Neuronal stem cell (in vitro differentiated cells): Measurements from ENCODE around the gene TAF11L7.
"Not testable (repeated sequence)": the region's sequence is repeated elsewhere in the genome, so short reads cannot be mapped to it uniquely, and the experiment has no call there.

Source experiments
- DNase-seq: peaks from one replicate; pipeline ENCODE4 v3.0.0-alpha.2; 2013; ENCODE audit warnings: low spot score
- H2AFZ ChIP-seq: one replicate; pipeline ENCODE4 v1.6.1; 2013; ENCODE audit warnings: mild to moderate bottlenecking, low read length, inconsistent platforms
- H2AK5ac ChIP-seq: 2 replicates; pipeline ENCODE4 v1.6.1; 2013; ENCODE audit warnings: low read depth, mild to moderate bottlenecking, inconsistent platforms, low read length, moderate library complexity, mixed read lengths
- H2BK120ac ChIP-seq: 2 replicates; pipeline ENCODE4 v1.6.1; 2013; ENCODE audit warnings: low read depth, mild to moderate bottlenecking, inconsistent platforms, low read length, moderate library complexity, mixed read lengths
- H2BK12ac ChIP-seq: one replicate; pipeline ENCODE4 v1.6.1; 2013; ENCODE audit warnings: low read length, inconsistent platforms
- H2BK15ac ChIP-seq: 2 replicates; pipeline ENCODE4 v1.6.1; 2013; ENCODE audit warnings: mild to moderate bottlenecking, low read length, inconsistent platforms, mixed read lengths
- H2BK5ac ChIP-seq: one replicate; pipeline ENCODE4 v1.6.1; 2013; ENCODE audit warnings: inconsistent platforms, mild to moderate bottlenecking, low read length, moderate library complexity
- H3K14ac ChIP-seq: one replicate; pipeline ENCODE4 v1.6.1; 2013; ENCODE audit warnings: low read length, inconsistent platforms
- H3K18ac ChIP-seq: 2 replicates; pipeline ENCODE4 v1.6.1; 2013; ENCODE audit warnings: low read length, inconsistent platforms
- H3K23ac ChIP-seq: 2 replicates; pipeline ENCODE4 v1.6.1; 2013; ENCODE audit warnings: low read depth, mild to moderate bottlenecking, mixed read lengths, low read length, inconsistent platforms; ENCODE audit not compliant: poor library complexity
- H3K27ac ChIP-seq: replicated peaks from 3 replicates; pipeline ENCODE4 v1.5.1; 2013; ENCODE audit warnings: low read length, inconsistent platforms
- H3K27me3 ChIP-seq, 3 experiments: 2 replicates each; pipeline ENCODE4 v1.6.1; 2013; ENCODE audit warnings: low read length in 3 of 3, mild to moderate bottlenecking in 2 of 3, inconsistent platforms in 1 of 3, low read depth in 1 of 3, mixed read lengths in 1 of 3, moderate library complexity in 1 of 3; ENCODE audit not compliant: control insufficient read depth in 3 of 3, insufficient read depth in 3 of 3
- H3K36me3 ChIP-seq, 2 donors: replicated peaks in 1 of 2; 2 replicates each; pipeline ENCODE4 v1.6.1; 2013; ENCODE audit warnings: low read length in 2 of 2; ENCODE audit not compliant: control insufficient read depth in 2 of 2, insufficient read depth in 2 of 2
- H3K4ac ChIP-seq: 2 replicates; pipeline ENCODE4 v1.6.1; 2013; ENCODE audit warnings: inconsistent platforms, mild to moderate bottlenecking, low read length, moderate library complexity
- H3K4me1 ChIP-seq, 2 donors: 1 replicate in 1 of 2; 2 replicates in 1 of 2; pipeline ENCODE4 v1.6.1; 2013; ENCODE audit warnings: low read length in 2 of 2, low read depth in 1 of 2; ENCODE audit not compliant: control insufficient read depth in 2 of 2, insufficient read depth in 1 of 2
- H3K4me2 ChIP-seq: one replicate; pipeline ENCODE4 v1.6.1; 2013; ENCODE audit warnings: mild to moderate bottlenecking, low read length, inconsistent platforms; ENCODE audit not compliant: insufficient read depth, poor library complexity, severe bottlenecking
- H3K4me3 ChIP-seq, 2 donors: 2 replicates each; pipeline ENCODE4 v1.5.1; 2013; ENCODE audit warnings: low read length in 2 of 2, mild to moderate bottlenecking in 2 of 2, inconsistent platforms in 1 of 2, moderate library complexity in 1 of 2
- H3K79me1 ChIP-seq: one replicate; pipeline ENCODE4 v1.6.1; 2013; ENCODE audit warnings: low read depth, mild to moderate bottlenecking, inconsistent platforms, low read length, moderate library complexity
- H3K9ac ChIP-seq: one replicate; pipeline ENCODE4 v1.6.1; 2013; ENCODE audit warnings: mild to moderate bottlenecking, low read depth, low read length, inconsistent platforms; ENCODE audit not compliant: poor library complexity
- H3K9me3 ChIP-seq, 2 donors: replicated peaks in 1 of 2; 2 replicates each; pipeline versions ENCODE3 to v1.6.1; 2013; ENCODE audit warnings: low read length in 2 of 2, mild to moderate bottlenecking in 2 of 2, inconsistent platforms in 1 of 2, low read depth in 1 of 2, mixed read lengths in 1 of 2, moderate library complexity in 1 of 2; ENCODE audit not compliant: control insufficient read depth in 2 of 2, insufficient read depth in 1 of 2
- H4K8ac ChIP-seq: one replicate; pipeline ENCODE4 v1.6.1; 2013; ENCODE audit warnings: low read depth, mild to moderate bottlenecking, inconsistent platforms, low read length, moderate library complexity
- H4K91ac ChIP-seq: one replicate; pipeline ENCODE4 v1.6.1; 2013; ENCODE audit warnings: low read length, low read depth, mild to moderate bottlenecking, inconsistent platforms; ENCODE audit not compliant: poor library complexity
- whole genome bisulfite sequencing, 2 donors: extraction: QIAGEN DNeasy Blood & Tissue Kit; methylation state at CpG; one replicate each; pipeline ENCODE4 v1.1.7; 2013; ENCODE audit warnings: missing lambda C conversion rate in 2 of 2, mixed read lengths in 1 of 2; ENCODE audit not compliant: insufficient read length in 2 of 2, insufficient replicate concordance in 1 of 2; ENCODE audit errors: extremely low coverage in 2 of 2; 5-methylcytosine and 5-hydroxymethylcytosine counted together

The TAF11L7 gene

DNA sequence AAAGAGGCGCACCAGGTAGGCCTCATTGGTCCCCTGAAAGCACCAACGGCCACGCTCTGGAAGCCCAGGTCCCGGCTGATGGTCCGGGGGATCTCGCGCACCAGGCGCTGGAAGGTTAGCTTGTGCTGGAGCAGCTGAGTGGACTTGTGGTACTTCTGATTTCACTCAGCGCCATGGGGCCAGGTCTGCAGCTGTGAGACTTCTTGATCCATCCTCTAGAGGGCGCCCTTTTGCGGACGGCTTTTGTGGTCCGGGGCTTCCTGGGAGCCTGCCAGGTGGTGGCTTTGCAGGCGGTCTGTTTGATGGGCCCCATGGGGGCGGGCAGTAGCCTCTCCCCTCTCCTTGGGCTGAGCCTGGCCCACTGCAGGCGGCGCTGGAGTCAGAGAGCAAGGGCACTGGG lies 35.1 kb upstream of the TAF11L7 start:
- H3K27ac ChIP-seq, result no peak overlapping the region
- no peak overlapping the region for H2BK5ac ChIP-seq
- H2AFZ ChIP-seq, result no peak overlapping the region
- no CpG with 5 or more reads among the region's 17 CpGs for WGBS, 2 donors
- H3K27me3 ChIP-seq, result no peaks in the 10 kb centered on the region
- no peak overlapping the region for H3K4ac ChIP-seq
- no peak overlapping the region for H3K9ac ChIP-seq
- no peaks in the 10 kb centered on the region for H3K36me3 ChIP-seq
- no peak overlapping the region for H2AK5ac ChIP-seq
- H3K4me3 ChIP-seq, result peak overlapping the region in 1 of 2 donors; percentile 9
- H3K18ac ChIP-seq, result peak overlapping the region; percentile 76
- H3K4me2 ChIP-seq, result no peak overlapping the region
- no peak overlapping the region for H2BK120ac ChIP-seq
- H2BK12ac ChIP-seq, result no peak overlapping the region
- no peak for DNase-seq
- no peak overlapping the region for H4K91ac ChIP-seq
- no peaks in the 10 kb centered on the region for H3K4me1 ChIP-seq
- no peaks in the 10 kb centered on the region for H3K9me3 ChIP-seq
- no peak overlapping the region for H4K8ac ChIP-seq
- no peaks in the 10 kb centered on the region for H3K79me1 ChIP-seq
- no peak overlapping the region for H2BK15ac ChIP-seq
- H3K14ac ChIP-seq, result no peak overlapping the region
- H3K23ac ChIP-seq, result no peak overlapping the region

DNA sequence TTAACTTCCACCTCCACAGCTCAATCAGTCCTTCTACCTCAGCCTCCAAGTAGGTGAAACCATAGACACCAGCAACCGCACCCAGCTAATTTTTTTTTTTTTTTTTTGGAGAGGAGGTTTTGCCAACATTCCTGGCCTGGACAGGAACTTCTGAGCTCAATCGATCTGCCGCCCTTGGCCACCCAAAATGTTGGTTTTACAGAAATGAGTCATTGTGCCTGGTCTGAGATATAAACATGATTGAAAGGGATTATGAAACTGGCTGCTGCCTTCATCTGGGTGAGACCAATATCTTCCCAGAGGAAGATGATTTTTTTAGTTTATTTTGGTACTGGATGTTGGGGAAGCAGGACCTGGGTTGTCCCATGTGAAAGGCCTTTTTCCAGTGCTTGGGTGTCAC lies 33.8 kb upstream of the TAF11L7 start:
- H3K4me3 ChIP-seq, result no peak overlapping the region
- H3K27ac ChIP-seq, result no peak overlapping the region
- H3K4me1 ChIP-seq, result no peaks in the 10 kb centered on the region
- no peak overlapping the region for H4K91ac ChIP-seq
- no peak overlapping the region for H2AFZ ChIP-seq
- WGBS, 2 donors, result no CpG with 5 or more reads among the region's 3 CpGs
- no peak overlapping the region for H3K9ac ChIP-seq
- no peak overlapping the region for H3K4me2 ChIP-seq
- DNase-seq, result no peak
- H3K79me1 ChIP-seq, result no peaks in the 10 kb centered on the region
- no peak overlapping the region for H3K4ac ChIP-seq
- no peak overlapping the region for H2BK15ac ChIP-seq
- H2BK12ac ChIP-seq, result no peak overlapping the region
- no peak overlapping the region for H3K18ac ChIP-seq
- no peaks in the 10 kb centered on the region for H3K36me3 ChIP-seq
- no peak overlapping the region for H2AK5ac ChIP-seq
- H3K27me3 ChIP-seq, result no peaks in the 10 kb centered on the region
- H2BK5ac ChIP-seq, result no peak overlapping the region
- H3K14ac ChIP-seq, result no peak overlapping the region
- H2BK120ac ChIP-seq, result no peak overlapping the region
- H3K9me3 ChIP-seq, result no peaks in the 10 kb centered on the region
- no peak overlapping the region for H3K23ac ChIP-seq
- H4K8ac ChIP-seq, result no peak overlapping the region

DNA sequence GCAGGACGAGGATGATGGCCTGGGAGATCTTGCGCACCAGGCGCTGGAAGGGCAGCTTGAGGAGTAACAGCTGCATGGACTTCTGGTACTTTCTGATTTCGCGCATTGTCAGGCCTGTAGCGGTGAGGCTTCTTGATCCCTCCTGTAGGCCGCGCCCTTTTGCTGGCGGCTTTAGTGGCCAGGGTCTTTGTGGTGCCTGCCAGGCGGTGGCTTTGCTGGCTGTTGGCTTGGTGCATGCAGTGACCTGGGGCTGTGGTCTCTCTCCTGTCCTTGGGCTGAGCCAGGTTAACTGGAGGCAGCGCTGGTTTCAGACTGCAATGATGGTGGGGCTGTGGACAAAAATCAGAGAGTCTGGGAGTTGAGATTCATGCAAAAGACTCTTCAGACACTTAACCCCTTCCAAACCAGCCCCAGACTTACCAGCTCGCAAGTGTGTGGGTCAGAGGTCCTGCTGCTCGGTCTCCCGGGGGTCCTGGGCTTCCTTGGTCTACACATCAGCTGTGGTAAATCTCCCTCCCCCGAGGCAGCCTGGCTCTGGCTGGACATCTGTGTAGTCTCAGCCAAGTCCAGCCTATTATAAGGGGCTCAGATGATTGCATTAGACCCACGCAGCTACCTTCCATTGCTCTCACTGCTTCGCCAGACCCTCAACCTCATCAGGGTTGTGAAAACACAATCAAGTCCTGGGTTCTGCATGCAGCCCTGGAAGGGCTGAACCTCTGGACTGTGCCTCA lies 29.5 kb upstream of the TAF11L7 start:
- no peak overlapping the region for H2BK5ac ChIP-seq
- no peaks in the 10 kb centered on the region for H3K9me3 ChIP-seq
- no peak overlapping the region for H4K91ac ChIP-seq
- DNase-seq, result no peak
- H3K4me2 ChIP-seq, result no peak overlapping the region
- H3K36me3 ChIP-seq, result no peaks in the 10 kb centered on the region
- no peak overlapping the region for H4K8ac ChIP-seq
- H3K9ac ChIP-seq, result no peak overlapping the region
- H2AFZ ChIP-seq, result no peak overlapping the region
- H2BK12ac ChIP-seq, result no peak overlapping the region
- no peak overlapping the region for H3K14ac ChIP-seq
- no peak overlapping the region for H2BK15ac ChIP-seq
- H3K27ac ChIP-seq, result no peak overlapping the region
- peak overlapping the region; percentile 71 for H3K18ac ChIP-seq
- no peak overlapping the region for H2BK120ac ChIP-seq
- H3K23ac ChIP-seq, result no peak overlapping the region
- H3K4me3 ChIP-seq, result no peak overlapping the region
- no peaks in the 10 kb centered on the region for H3K79me1 ChIP-seq
- H2AK5ac ChIP-seq, result no peak overlapping the region
- H3K27me3 ChIP-seq, result no peaks in the 10 kb centered on the region
- no peaks in the 10 kb centered on the region for H3K4me1 ChIP-seq
- no peak overlapping the region for H3K4ac ChIP-seq
- no CpG with 5 or more reads among the region's 17 CpGs for WGBS, 2 donors

DNA sequence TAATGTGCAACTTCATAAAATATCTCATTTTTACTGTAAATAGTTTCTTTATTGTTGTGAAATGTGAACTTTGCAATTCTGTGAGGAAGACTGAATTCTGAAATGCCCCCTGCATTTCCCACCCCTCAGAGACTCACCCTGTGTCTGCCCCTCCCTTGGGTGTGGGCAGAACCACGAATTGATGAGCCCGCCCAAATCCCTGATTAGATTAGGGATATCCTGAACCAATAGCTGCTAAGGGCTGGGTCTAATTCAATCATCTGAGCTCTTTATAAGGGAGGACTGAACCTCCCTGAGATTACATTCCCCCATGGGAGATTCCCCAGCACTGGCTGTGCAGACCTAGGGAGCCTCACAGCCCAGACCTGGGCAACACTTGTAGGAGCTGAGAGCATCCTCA lies 24.5 kb upstream of the TAF11L7 start, which contains the start of gene TAF11L12:
Gene TAF11L12 (plus strand): TSS at position 301 of the 400 bp plus-strand sequence.
- not testable (repeated sequence) for H3K4me2 ChIP-seq, H3K79me1 ChIP-seq, H2AFZ ChIP-seq, H4K91ac ChIP-seq, H3K4me3 ChIP-seq, H3K4ac ChIP-seq, H3K27me3 ChIP-seq, H3K9ac ChIP-seq, H3K18ac ChIP-seq, H2BK5ac ChIP-seq, H3K27ac ChIP-seq, H2AK5ac ChIP-seq, H3K9me3 ChIP-seq, H2BK120ac ChIP-seq, H3K14ac ChIP-seq, DNase-seq, H3K4me1 ChIP-seq, H2BK15ac ChIP-seq, H3K36me3 ChIP-seq, H4K8ac ChIP-seq, H3K23ac ChIP-seq, H2BK12ac ChIP-seq
- WGBS, 2 donors, result no CpG with 5 or more reads among the region's 2 CpGs
